ENCODE data around the gene CAMKMT.

Gene CAMKMT

GRCh38 chr2:44620189-44620990, 258.6 kb downstream of the CAMKMT start:
- no peak for DNase-seq (ENCODE audit: extremely low read depth, low read depth)
- TF ChIP-seq CTCF (IDR thresholded peaks at IDR 0.05; ENCODE audit: low read depth, low read length), result no peak

- no peak for TF ChIP-seq CTCF (IDR thresholded peaks at IDR 0.05; ENCODE audit: low read depth, low read length)
- DNase-seq (ENCODE audit: extremely low read depth, low read depth), result no peak
Observed at GRCh38 chr2:44623622-44624351, 262.0 kb downstream of the CAMKMT start.

GRCh38 chr2:44628297-44628696, 266.6 kb downstream of the CAMKMT start:
- DNase-seq (ENCODE audit: extremely low read depth, low read depth), result no peak
- TF ChIP-seq CTCF (IDR thresholded peaks at IDR 0.05; ENCODE audit: low read depth, low read length), result no peak

GRCh38 chr2:44632931-44633689, 271.4 kb downstream of the CAMKMT start:
- no peak for DNase-seq (ENCODE audit: extremely low read depth, low read depth)
- TF ChIP-seq CTCF (IDR thresholded peaks at IDR 0.05; ENCODE audit: low read depth, low read length), result no peak

GRCh38 chr2:44635725-44636124, 274.0 kb downstream of the CAMKMT start:
- no peak for DNase-seq (ENCODE audit: extremely low read depth, low read depth)
- no peak for TF ChIP-seq CTCF (IDR thresholded peaks at IDR 0.05; ENCODE audit: low read depth, low read length)

GRCh38 chr2:44638649-44639048, 276.9 kb downstream of the CAMKMT start:
- TF ChIP-seq CTCF (IDR thresholded peaks at IDR 0.05; ENCODE audit: low read depth, low read length), result no peak

More at GRCh38 chr2:44638649-44639048, 276.9 kb downstream of the CAMKMT start:
- no peak for DNase-seq (ENCODE audit: extremely low read depth, low read depth)

Measured in AG09319 (cell line).